Measurements from ENCODE around the gene AOPEP. TPM values are rescaled to one million over a fixed set of nuclear protein-coding genes. Genes with fewer than 3 reads are reported as not detected.

AOPEP gene
- total and polyA plus RNA-seq, 9 of the 15 experiments (the other 6 are each of a cell fraction or from before 2014, with no cell fraction given) = 4.5 to 19.3 (median 13.5) TPM

DNA sequence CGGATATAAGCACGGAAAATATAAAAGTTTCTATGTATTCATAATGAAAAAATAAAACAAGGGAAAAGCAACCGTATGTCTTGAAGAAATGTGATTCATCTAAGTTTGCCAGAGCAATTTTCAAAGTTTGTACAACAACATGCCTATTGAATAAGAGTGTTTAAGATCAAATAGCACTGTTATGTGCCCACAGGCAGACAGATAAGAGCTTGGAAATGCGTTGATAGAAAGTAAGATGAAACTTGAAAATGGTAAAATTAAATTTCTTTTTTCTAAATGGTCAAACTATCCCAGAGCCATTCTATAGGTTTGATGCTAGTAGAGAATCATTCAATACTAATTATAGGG, 401.7 kb downstream of the AOPEP start:
- ATAC-seq = no peak

More for the DNA sequence above, 401.7 kb downstream of the AOPEP start:
- DNase-seq (ENCODE audit: extremely low read depth in 1 of 4, low spot score in 3 of 4) = no peak
- Histone ChIP-seq H4K20me1 (replicated peaks; ENCODE audit: control insufficient read depth, insufficient read depth, low read length) (no peaks in the 10 kb centered on the region), H3K79me2 (ENCODE audit: control insufficient read depth, insufficient read depth, low read length) (no peaks in the 10 kb centered on the region), H3K4me1 (replicated peaks in 1 of 2; ENCODE audit: control insufficient read depth in 2 of 2, insufficient read depth in 2 of 2, low read length in 2 of 2) (peaks cover 0 to 6% of the 10 kb centered on the region in 2 experiments; a peak in 2 of 5 replicates), H3K9me1 (ENCODE audit: control insufficient read depth, insufficient read depth, low read length) (no peaks in the 10 kb centered on the region), H3K9ac (ENCODE audit: insufficient read depth in 1 of 2, low read depth in 2 of 2, low read length in 2 of 2) (no peak overlapping the region), H3K4me3 (no peak overlapping the region), H3K27me3 (ENCODE audit: control insufficient read depth in 2 of 2, insufficient read depth in 2 of 2, low read length in 2 of 2) (no peaks in the 10 kb centered on the region), H3K27ac (ENCODE audit: extremely low read depth, low read depth, low read length) (no peak overlapping the region), H3K36me3 (ENCODE audit: control insufficient read depth, insufficient read depth, low read length) (peaks cover 7% of the 10 kb centered on the region; the same call in 2 of the 3 replicates), H3K4me2 (ENCODE audit: insufficient read depth, low read length) (no peak overlapping the region), H3K9me3 (replicated peaks; ENCODE audit: control insufficient read depth, insufficient read depth, low read depth, low read length) (no peaks in the 10 kb centered on the region), H2AFZ (ENCODE audit: low read depth, low read length) (no peak overlapping the region)
- no peak for FAIRE-seq
- in situ Hi-C loops (cut with MboI) (loop anchor here (10.0 kb wide), 1 partner anchor 343 kb away; no protein-coding TSS in a partner anchor), intact Hi-C loops (cut with micrococcal nuclease) (loop anchor here (10.0 kb wide), 1 partner anchor 573 kb away; the partner anchor contains the start of gene PCAT7)
- no TSS peak for BruUV-seq (replicated peaks)
- WGBS (ENCODE audit: insufficient coverage, low coverage, missing lambda C conversion rate) = 64% methylated on average over 4 of the region's 4 CpGs
- ChIA-PET CTCF (ENCODE audit: low intra/inter-chr PET ratio) (interaction anchor here (0.6 to 2.1 kb wide), 6 partner anchors 345 to 459 kb away, joined by 3 to 18 read pairs (median 6); no protein-coding TSS in a partner anchor), POLR2A (interaction anchor here (0.5 to 1.4 kb wide), 3 partner anchors 9 to 450 kb away, joined by 3 read pairs; no protein-coding TSS in a partner anchor)
- TF ChIP-seq CREBBP (IDR thresholded peaks at IDR 0.05; ENCODE audit: low read depth, low read length) = no peak
- TF ChIP-seq NFRKB (IDR thresholded peaks at IDR 0.05; ENCODE audit: low read depth) = no peak
- TF ChIP-seq PCBP2 (IDR thresholded peaks at IDR 0.05; ENCODE audit: low read depth, low read length, poor library complexity, severe bottlenecking) = no peak
- TF ChIP-seq PHTF2 (CRISPR knock-in tag; IDR thresholded peaks at IDR 0.05) = no peak
- TF ChIP-seq, protein P1, sequence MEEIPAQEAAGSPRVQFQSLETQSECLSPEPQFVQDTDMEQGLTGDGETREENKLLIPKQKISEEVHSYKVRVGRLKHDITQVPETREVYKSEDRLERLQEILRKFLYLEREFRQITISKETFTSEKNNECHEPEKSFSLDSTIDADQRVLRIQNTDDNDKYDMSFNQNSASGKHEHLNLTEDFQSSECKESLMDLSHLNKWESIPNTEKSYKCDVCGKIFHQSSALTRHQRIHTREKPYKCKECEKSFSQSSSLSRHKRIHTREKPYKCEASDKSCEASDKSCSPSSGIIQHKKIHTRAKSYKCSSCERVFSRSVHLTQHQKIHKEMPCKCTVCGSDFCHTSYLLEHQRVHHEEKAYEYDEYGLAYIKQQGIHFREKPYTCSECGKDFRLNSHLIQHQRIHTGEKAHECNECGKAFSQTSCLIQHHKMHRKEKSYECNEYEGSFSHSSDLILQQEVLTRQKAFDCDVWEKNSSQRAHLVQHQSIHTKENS (CRISPR knock-in tag; IDR thresholded peaks at IDR 0.05) = no peak
- TF ChIP-seq NKRF (IDR thresholded peaks at IDR 0.05; ENCODE audit: borderline replicate concordance) = no peak
- TF ChIP-seq, protein P2, sequence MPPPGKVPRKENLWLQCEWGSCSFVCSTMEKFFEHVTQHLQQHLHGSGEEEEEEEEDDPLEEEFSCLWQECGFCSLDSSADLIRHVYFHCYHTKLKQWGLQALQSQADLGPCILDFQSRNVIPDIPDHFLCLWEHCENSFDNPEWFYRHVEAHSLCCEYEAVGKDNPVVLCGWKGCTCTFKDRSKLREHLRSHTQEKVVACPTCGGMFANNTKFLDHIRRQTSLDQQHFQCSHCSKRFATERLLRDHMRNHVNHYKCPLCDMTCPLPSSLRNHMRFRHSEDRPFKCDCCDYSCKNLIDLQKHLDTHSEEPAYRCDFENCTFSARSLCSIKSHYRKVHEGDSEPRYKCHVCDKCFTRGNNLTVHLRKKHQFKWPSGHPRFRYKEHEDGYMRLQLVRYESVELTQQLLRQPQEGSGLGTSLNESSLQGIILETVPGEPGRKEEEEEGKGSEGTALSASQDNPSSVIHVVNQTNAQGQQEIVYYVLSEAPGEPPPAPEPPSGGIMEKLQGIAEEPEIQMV (tag; conservative IDR thresholded peaks at IDR 0.05; ENCODE audit: low read depth) = no peak
- no peak for TF ChIP-seq MXI1 (IDR thresholded peaks at IDR 0.05; ENCODE audit: low read depth, low read length)

All from K562 (cell line).